Measurements from ENCODE around the gene TWIST1.

DNA sequence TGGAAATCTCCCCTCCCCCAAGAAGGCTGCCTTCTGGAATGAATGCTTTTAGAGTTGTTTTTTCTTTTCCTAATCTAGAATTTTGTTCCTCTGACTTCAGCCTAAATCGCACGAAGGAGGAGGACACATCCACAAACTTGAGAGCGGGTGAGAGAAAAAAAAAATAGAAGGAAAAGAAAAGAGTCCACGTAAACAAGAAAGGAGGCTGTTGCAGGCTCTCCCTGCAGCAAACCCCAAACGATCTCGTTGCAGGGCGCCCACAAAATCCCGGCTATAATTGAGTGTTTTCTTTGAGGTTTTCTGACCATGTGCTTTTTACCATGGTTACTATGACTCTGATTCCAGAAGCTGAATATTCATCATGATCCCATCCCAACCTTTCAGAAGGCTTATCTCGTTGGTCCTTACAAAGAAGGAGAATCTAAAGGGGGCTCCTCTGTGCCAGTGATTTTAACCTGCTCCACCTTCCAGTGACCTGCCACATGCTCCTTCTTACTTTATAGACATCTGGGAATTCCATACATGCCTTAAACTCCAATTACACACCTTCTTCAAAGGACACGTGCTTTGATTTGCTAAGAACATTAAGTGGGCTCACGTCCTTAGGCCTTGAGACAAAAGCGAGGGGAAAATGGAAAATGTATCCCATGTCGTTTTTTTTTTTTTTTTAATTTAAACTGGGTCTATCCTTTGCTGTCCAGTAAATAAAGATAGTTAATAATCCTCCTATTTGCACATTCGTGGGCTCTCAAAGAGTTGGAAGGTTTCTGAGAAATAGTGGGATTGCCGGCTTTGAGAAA lies 5.8 kb downstream of the TWIST1 start:
- TF ChIP-seq EZH2 (IDR thresholded peaks at IDR 0.05; ENCODE audit: low read length, unreplicated experiment): no peak
- TF ChIP-seq CTCF (conservative IDR thresholded peaks at IDR 0.05; ENCODE audit: low read depth, low read length): no peak
- TF ChIP-seq EZH2phosphoT487 (IDR thresholded peaks at IDR 0.05; ENCODE audit: borderline replicate concordance, low read length): no peak

All from PC-3 (cell line).